NK-92 treated with Interleukin-12 subunit alpha and Interleukin-12 subunit beta, amount 100 ng/mL, for 24 hours (cell line): Measurements from ENCODE around the gene HAO2.
"Not testable (repeated sequence)": the region's sequence is repeated elsewhere in the genome, so short reads cannot be mapped to it uniquely, and the experiment has no call there.

ENCODE experiments used
- DNase-seq: peaks from one replicate; lab custom pipeline; 2025; lab: John Stamatoyannopoulos, UW

Gene HAO2

DNA sequence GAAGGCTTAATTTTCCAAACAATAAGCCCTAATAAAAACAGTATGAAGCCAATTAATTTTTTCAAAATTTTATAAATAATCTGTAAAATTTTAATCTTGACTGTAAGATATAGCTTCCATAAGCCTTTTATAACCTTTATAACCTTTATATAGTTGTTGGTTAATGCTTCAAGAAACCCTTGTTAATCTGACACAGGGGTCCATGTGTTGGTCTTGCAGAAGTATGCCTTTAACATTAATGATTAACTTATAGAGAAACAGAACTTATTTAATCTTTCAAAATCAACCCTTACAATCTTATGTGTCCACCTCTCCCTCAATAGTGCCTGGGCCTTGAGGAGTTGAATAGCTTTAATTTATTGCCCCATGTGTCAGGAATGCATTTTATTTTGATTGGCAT lies 23.2 kb upstream of the HAO2 start:
- no peak for DNase-seq

DNA sequence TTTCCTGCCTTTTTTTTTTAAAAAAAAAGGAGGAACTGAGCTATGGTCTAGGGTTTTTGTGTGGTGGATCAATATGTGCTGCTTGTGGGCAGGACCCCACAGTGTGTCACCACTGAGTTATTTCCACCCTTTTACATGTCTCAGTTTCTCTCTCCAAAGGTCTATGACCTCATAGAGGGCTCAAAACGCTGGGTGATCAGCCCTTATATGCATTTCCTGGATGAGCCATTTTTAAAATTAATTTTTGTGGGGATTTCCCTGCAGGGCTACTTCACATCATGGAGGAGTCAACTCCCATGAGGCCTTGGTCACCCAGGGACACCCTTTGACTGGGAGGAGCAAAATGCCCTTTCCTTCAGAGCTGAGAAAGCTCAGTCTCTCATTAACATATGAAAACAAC lies 20.7 kb upstream of the HAO2 start:
- DNase-seq, result no peak

DNA sequence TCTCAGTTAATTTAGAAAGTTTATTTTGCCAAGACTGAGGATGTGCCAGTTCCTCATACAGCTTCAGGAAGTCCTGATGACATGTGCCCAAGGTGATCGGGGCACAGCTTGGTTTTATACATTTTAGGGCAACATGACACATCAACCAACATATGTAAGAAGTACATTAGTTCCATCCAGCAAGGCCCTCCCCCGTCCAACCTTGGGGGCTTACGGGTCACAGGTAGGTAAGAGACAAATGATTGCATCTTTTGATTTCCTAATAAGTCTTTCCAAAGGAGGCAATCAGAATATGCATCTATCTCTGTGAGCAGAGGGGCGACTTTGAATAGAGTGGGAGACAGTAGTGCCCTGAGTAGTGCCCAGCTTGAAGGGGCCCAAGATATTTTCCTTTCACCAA lies 19.6 kb upstream of the HAO2 start:
- no peak for DNase-seq

DNA sequence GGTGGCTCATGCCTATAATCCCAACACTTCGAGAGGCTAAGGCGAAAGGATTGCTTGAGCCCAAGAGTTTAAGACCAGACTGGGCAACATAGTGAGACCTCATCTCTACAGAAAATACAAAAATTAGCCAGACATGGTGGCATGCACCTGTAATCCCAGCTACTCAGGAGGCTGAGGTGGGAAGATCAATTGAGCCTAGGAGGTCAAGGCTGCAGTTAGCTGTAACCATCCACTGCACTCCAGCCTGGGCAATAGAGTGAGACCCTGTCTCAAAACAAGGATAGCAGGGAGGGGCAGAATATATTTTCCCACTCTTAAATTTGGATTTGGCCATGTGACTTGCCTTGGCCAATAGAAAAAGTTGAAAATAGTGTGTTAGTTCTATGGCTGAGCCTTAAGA lies 17.7 kb upstream of the HAO2 start:
- not testable (repeated sequence) for DNase-seq

DNA sequence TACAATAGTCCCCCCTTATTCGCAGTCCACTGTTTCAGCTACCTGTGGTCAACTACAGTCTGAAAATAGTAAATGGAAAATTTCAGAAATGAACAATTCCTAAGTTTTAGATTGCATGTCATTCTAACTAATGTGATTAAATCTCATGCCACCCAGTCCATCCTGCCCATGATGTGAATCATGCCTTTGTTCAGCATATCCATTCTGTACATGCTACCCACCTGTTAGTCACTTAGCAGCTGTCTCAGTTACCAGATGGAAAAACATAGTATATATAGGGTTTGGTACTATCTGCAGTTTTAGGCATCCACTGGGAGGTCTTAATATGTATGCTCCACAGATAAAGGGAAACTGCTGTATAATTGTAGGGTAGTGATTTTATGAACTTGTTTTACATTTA lies 16.6 kb upstream of the HAO2 start:
- DNase-seq, result no peak

DNA sequence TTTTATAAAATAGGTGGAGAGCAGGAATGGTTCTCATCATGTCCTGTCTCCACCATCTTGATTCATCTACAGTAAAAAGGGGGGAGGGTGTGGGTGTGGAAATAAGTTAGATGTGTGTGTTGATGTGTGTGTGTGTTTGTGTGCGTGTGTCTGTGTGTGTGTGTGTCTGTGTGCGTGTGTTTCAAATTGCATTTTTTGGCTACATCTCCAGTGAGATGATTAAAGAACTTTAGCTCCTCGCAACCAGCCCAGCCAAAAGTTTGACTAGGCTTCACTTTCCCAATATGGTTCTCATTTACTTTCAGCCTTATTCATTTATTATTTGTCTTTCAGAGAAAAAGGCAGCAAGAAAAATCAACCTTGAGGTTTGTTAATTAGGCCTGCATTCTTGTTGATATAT lies 14.7 kb upstream of the HAO2 start:
- DNase-seq, result no peak

DNA sequence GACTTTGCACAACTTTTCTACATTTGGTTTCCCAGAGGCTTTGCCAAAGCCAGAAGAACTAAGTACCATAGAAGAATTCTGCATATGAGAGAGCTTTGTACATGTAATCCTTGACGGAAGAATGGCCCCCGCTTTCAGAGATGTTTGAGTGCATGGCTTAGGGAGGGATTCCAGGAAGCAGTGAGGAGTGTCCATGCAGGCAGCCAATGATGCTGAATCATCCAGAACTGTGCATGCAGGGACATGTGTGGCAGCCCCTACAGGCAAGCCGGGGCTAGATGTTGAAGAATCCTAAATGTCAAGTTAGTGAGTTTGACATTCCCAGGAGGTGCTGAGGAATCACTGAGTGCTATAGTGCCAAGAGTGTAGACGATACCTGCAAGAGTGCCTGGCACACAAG lies 9.9 kb upstream of the HAO2 start:
- no peak for DNase-seq

DNA sequence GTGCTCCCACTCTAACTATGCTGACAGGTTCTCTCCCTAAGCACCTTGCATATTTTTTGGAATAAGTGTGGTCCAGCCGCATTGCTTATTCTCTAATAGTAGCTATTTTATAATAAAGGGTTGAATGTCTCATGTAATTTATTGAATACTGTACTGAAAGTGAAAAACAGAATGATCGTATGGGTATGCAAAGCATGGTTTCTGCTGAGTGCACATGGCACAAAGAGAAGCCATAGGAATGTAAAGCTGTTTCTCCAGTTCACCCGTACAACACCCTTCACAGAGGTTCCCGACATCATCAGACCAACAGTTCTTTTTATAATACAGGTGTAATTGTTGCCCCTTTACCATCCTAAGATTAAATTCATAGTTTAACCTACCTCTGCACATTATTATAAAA lies 8.9 kb upstream of the HAO2 start:
- DNase-seq, result no peak

DNA sequence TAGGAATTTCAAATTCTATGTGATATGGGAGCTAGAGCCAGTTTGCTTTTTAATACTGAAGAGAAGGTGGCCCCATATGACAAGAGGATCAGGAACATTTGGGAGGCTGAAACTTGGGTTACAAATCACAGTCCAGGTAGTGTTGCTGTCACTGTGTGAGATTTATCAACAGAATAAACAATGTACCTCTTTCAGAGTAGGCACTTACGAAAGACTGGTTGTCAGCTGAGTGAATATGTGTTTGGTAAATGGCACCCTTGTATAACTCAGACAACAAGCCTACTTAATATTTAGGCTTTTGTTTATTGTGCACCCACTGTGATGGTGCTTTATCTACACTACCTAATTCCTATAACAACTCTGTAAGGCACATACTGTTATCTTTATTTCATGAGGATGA lies 7.4 kb upstream of the HAO2 start:
- DNase-seq, result no peak

DNA sequence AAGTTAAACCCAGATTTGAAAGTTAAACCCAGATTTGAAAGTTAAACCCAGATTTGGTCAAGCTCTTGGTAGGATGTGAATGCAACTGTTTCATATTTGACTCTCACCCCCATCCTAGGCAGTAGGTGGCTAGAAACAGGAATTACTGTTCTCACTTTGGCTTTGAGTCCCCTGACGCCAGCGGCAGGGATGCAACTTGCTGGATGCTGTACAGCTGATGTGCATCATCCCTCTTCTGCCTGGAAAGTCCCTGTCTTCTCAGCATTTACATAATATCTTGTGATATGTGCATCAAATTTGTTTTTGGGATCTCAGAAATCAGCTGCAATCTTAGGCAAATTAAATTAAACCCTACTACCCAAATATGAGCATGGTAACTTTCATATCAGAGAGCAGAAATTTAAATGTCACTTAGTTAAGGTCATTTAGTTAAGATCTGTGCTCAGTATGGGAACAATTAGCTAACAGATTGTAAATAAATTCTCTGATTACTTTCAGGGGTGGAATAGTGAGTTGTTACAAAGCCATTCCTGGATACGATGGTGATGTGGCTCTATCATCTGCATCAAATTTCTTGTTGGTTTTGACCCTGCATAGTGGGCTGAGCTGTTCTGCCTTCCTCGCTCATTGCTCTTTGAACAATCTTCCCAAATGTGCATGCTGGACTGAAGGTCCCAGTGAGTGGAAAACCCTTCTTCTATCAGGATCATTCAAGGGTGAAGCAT lies 6.8 kb upstream of the HAO2 start:
- DNase-seq, result no peak

DNA sequence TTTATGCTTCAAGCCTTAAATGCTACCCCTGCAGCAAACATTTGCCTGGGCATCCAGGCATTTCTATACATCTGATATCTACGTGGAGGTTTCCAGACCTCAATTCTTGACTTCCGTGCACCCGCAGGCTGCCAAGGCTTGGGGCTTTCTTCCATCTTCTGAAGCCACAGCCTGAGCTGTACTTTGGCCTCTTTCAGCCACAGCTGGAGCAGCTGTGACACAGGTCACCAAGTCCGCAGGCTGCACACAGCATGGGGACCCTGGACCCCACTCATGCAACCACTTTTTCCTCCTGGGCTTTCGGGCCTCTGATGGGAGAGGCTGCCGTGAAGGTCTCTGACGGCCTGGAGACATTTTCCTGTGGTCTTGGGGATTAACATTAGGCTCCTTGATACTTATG lies 5.4 kb upstream of the HAO2 start:
- no peak for DNase-seq

DNA sequence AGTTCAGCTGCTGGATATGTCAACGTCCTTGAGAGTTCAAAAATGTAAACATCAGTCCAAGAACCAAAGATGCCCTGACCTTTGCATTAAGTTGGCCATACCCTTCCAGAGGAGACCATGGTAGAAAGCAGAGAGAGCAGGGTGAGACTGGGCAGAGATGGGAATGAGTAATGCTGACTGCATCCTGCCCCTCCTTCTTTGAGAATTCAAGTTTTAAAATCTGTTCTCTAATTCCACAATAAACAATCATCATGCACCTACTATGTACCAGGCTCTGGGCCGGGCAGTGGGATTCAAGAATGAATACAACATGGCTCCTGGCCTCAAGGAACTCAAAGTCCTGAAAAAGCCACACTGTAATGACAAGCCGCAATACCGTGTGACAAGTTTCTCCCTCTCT lies 3.9 kb upstream of the HAO2 start:
- DNase-seq, result no peak

DNA sequence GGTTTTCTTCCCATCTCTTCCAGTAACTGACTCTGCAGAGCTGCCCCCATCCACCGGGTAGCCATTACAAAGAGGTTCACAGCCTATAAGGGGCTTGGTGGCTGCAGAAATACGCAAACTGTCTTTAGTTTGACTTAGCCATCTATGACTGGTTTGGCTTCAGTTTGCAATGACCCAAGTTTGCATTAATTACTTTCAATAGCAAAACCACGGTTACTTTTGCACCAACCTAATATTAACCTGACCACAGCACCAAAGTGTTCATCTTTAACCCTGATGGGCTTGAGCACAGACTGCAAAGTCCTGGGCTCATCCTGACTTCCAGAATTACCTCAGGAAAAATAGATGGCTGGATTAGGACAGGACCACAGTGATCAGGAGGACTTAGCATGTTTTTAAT lies 2.2 kb upstream of the HAO2 start:
- DNase-seq, result no peak

DNA sequence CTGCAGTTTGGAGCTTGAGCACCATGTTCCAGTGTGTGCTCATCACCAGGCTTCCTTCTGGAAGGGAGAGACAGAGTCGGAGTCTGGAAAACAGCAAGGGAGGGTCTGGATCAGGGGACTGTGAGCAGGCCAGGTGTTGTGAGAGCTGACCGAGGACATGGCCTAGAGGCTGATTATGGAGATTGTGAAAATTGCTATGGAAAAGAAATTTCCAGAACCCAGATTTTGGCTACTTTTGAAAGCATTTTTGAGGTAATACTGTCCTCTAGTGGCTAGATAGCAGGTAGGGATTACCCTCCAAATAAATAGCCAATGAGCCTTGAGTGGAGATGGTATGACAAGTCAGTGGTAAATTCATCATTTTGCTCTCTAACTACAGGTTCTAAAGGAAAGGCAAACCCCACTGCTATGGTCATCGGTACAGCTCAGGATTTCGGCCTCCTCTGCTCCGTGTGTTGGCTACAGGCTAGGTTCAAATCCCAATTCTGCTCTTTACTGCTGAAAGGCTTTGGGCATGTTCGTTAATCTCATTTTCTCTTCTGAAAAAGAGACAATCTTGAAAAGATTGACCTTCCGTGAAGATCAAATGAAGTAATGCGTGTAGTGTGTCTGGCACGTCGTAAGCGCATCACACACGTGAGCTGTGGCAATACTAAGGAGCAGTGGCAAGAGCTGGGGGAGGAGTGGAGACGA lies 1.0 kb upstream of the HAO2 start:
- no peak for DNase-seq

DNA sequence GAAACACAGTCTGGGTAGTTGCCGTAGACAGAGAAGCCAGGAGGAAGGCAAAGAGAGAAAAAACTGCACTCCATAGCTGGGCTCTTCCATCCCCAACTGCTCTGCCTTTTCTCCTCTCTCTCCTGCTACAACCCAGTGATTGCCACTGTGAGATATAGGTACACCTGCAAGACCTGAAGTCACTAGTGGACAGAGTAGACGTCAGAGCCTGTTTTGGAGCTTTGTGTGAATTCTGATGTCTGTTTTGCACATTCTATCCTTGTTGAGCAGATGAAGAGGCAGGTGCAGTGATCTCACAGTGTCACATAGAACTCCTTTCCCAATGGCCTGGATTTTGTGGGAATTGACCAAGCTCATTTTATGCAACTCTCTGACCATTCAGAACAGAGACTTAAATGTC lies 2.2 kb downstream of the HAO2 start:
- DNase-seq, result no peak

DNA sequence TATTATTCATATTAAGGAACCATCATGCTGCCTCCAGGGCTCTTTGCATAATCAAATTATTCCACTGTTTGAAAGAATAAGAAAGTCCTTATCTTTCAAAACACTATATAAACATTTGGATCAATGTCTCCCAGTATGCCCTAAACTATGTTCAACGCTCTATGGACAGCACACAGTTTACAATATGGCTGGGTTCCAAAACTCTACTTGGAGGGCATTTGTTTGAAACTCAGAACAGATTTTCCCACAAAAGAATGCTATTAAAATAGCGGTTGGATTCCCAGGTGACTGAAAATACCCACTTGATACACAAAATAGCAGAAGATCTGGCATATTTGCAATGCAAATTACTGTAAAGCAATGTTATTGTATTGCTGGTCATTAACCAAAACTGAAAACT lies 3.2 kb downstream of the HAO2 start:
- DNase-seq, result no peak

DNA sequence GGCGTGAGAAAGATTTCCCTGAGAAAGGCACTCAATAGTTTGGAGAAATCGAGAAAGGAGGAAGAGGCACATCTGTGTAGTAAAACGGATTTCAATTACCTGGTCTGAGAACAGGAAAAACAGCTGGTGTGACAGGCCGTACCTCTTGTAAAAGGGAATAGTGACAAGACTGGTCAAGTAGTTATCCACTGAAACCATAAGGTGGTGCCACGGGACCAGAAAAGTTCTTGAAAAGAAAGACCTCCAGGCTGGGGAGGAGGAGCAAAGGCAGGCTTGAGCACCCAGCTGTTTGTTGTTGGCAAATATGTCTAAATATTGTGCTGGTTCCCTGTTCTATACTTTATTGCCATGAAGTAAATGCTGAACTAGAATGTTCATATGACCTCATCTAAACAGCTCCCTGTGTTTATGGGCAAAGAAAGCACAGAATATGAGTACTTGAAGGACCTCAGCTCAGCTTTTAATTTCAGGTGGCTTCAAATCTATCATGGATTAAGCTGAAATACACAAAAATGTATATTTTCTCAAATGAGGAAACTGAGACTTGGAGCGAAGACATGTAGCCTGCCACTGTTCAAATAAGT lies 4.0 kb downstream of the HAO2 start:
- no peak for DNase-seq

DNA sequence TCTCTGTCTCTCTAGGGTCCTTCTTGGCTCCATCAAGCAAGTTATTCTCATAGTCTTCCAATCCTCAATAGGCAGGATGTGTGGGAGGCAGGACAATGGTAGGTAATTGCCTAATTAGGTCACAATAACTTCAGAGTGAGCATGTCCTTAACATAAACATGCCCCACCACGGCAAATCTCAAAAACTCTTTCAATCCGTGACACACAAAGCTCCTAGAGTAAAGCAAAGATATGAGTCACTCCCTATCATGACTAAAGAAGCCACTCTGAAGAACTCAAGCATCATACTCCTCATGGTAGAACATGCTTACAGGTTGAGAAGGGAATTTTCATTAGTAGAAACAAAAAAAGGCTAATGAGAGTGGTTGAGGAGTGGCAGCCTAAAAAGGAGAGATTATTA lies 4.9 kb downstream of the HAO2 start:
- no peak for DNase-seq

DNA sequence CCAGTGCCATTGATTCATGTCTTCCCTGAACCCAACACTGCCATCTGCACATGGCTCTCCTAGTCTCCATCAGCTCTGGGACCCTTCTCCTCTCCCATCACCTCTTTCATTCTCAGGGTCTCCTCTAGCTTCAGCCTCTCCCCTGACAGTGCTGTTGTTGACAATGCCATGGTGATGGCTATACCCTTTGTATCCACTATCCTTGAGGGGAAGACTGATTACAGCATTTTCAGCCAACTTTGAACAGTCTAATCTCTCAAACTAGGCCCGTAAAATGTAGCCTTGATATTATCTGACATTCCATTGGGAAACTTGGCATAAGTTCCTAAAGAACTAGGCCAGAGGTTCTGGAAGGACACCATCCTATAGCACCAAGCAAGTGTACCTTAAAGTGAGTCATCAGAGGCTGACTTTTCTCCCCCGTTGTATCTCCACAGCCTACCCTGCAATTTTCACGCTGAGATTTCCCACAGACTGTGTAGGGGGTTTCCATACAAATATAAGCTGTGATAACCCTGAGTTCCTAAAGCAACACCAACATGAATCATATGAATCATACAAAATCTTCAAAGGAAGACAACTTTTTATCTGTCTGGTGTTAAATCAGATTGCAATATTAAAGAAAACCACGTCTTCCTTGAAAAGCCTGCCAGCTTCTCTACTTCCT lies 5.8 kb downstream of the HAO2 start:
- DNase-seq, result no peak

DNA sequence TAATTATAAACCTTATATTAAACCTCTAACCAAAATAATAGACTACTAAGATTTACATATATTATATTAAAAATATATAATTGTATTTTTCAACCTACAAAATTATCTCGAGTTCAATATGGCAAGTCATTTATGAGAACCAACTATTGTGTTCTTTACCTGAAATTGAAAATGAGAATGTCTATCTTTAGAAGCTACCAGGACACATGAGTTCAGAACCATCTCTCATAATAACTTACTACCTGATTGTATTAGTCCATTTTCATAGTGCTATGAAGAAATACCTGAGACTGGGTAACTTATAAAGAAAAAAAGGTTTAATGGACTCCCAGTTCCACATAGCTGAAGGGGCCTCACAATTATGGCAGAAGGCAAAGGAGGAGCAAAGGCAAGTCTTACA lies 6.8 kb downstream of the HAO2 start:
- DNase-seq, result no peak

DNA sequence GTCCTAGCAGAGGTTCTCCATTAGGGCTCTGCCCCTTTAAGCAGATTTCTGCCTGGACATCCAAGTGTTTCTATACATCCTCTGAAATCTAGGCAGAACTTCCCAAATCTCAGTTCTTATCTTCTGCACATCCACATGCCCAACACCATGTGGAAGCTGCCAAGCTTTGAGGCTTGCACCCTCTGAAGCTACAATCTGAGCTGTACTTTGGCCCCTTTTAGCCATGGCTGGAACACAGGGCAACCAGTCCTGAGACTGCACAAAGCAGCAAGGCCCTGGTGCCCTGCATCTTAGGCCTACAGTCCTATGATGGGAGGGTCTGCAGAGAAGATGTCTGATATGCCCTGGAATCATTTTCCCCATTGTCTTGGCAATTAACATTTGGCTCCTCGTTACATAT lies 8.0 kb downstream of the HAO2 start:
- no peak for DNase-seq

DNA sequence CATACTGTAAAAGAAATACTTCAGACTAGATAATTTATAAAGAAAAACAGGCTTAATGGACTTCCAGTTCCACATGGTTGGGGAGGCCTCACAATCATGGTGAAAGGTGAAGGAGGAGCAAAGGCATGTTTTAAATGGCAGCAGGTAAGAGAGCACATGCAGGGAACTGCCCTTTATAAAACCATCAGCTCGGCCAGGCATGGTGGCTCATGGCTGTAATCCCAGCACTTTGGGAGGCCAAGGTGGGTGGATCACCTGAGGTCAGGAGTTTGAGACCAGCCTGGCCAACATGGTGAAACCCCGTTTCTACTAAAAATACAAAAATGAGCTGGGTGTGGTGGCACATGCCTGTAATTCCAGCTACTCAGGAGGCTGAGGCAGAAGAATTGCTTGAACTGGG lies 9.0 kb downstream of the HAO2 start:
- not testable (repeated sequence) for DNase-seq

DNA sequence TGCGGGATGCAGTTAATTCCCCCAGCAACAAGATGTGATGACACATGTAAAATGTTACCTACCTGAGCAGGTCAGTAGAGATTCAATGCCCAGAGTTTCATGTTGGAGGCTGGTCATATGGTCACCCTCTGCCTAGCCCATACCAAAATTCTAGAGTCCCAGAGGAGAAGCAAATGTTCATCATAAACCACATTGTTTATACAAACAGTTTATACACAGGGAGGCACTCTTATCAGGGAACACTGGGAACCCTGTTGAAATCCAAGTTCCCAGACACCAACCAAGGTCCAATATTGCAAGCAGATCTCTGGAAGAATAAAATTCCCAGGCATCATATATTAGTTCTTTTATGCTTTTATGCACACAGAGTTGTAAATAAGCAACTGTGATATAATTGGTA lies 10.5 kb downstream of the HAO2 start:
- no peak for DNase-seq
